Neuron (in vitro differentiated cells): ENCODE results near the gene CCDC183.

Experiments
- H2AFZ ChIP-seq: one replicate; pipeline ENCODE4 v1.6.1; 2013; ENCODE audit warnings: low read depth, mild to moderate bottlenecking, inconsistent platforms, low read length, moderate library complexity
- H3K27me3 ChIP-seq: one replicate; pipeline ENCODE4 v1.6.1; 2013; ENCODE audit warnings: low read length; ENCODE audit not compliant: insufficient read depth
- H3K36me3 ChIP-seq: one replicate; pipeline ENCODE4 v1.6.1; 2013; ENCODE audit warnings: low read length; ENCODE audit not compliant: insufficient read depth
- H3K4me1 ChIP-seq: one replicate; pipeline ENCODE4 v1.6.1; 2013; ENCODE audit warnings: low read length; ENCODE audit not compliant: insufficient read depth
- H3K4me3 ChIP-seq: 2 replicates; pipeline ENCODE4 v1.5.1; 2013; ENCODE audit warnings: mild to moderate bottlenecking, low read length, moderate library complexity
- H3K9me3 ChIP-seq: one replicate; pipeline ENCODE4 v1.6.1; 2013; ENCODE audit warnings: low read length

Gene CCDC183

GRCh38 chr9:136821826-136822544 lies 25.8 kb downstream of the CCDC183 start:
- no peaks in the 10 kb centered on the region for H3K4me1 ChIP-seq
- no peak overlapping the region for H2AFZ ChIP-seq
- peaks cover 47% of the 10 kb centered on the region for H3K36me3 ChIP-seq
- H3K4me3 ChIP-seq, result no peak overlapping the region
- no peaks in the 10 kb centered on the region for H3K27me3 ChIP-seq
- peaks cover 4% of the 10 kb centered on the region for H3K9me3 ChIP-seq

GRCh38 chr9:136823136-136824046 lies 27.3 kb downstream of the CCDC183 start:
- Histone ChIP-seq H3K36me3 (peaks cover 56% of the 10 kb centered on the region), H3K9me3 (peaks cover 4% of the 10 kb centered on the region), H3K4me3 (no peak overlapping the region), H2AFZ (no peak overlapping the region), H3K27me3 (no peaks in the 10 kb centered on the region), H3K4me1 (no peaks in the 10 kb centered on the region)

- Histone ChIP-seq H3K27me3 (no peaks in the 10 kb centered on the region), H3K4me1 (no peaks in the 10 kb centered on the region), H3K36me3 (peaks cover 64% of the 10 kb centered on the region)
These were observed 28.5 kb downstream of the CCDC183 start for GRCh38 chr9:136824496-136825225.

GRCh38 chr9:136825295-136826187 lies 29.4 kb downstream of the CCDC183 start:
- Histone ChIP-seq H2AFZ (no peak overlapping the region), H3K36me3 (peaks cover 72% of the 10 kb centered on the region), H3K27me3 (no peaks in the 10 kb centered on the region), H3K9me3 (peaks cover 4% of the 10 kb centered on the region), H3K4me3 (no peak overlapping the region), H3K4me1 (no peaks in the 10 kb centered on the region)

More at GRCh38 chr9:136824496-136825225, 28.5 kb downstream of the CCDC183 start:
- H2AFZ ChIP-seq, result no peak overlapping the region
- H3K4me3 ChIP-seq, result no peak overlapping the region
- peaks cover 4% of the 10 kb centered on the region for H3K9me3 ChIP-seq

DNA sequence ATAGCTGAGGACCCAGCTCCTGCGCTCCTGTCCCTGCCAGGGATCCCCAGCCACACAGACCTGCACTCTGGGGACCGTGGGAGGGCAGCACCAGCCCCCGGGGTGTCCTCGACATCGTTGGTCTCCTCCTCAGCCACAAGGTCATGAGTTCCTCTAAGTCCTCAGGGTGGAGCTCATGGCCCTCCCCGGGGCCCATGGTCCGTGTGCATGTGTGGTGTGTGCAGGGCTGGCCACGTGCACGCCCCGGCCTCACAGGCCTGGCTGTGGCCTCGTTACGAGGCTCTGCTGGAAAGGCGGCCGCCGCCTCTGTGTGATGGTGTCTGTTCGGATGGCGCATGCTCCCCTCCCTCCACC lies 30.0 kb downstream of the CCDC183 start:
- no peaks in the 10 kb centered on the region for H3K27me3 ChIP-seq
- no peaks in the 10 kb centered on the region for H3K9me3 ChIP-seq
- no peaks in the 10 kb centered on the region for H3K4me1 ChIP-seq
- peaks cover 73% of the 10 kb centered on the region for H3K36me3 ChIP-seq
- H3K4me3 ChIP-seq, result no peak overlapping the region
- no peak overlapping the region for H2AFZ ChIP-seq

GRCh38 chr9:136826703-136827582 lies 30.8 kb downstream of the CCDC183 start:
- Histone ChIP-seq H3K9me3 (no peaks in the 10 kb centered on the region), H3K36me3 (peaks cover 80% of the 10 kb centered on the region), H3K27me3 (no peaks in the 10 kb centered on the region), H3K4me1 (no peaks in the 10 kb centered on the region), H2AFZ (no peak overlapping the region), H3K4me3 (no peak overlapping the region)

DNA sequence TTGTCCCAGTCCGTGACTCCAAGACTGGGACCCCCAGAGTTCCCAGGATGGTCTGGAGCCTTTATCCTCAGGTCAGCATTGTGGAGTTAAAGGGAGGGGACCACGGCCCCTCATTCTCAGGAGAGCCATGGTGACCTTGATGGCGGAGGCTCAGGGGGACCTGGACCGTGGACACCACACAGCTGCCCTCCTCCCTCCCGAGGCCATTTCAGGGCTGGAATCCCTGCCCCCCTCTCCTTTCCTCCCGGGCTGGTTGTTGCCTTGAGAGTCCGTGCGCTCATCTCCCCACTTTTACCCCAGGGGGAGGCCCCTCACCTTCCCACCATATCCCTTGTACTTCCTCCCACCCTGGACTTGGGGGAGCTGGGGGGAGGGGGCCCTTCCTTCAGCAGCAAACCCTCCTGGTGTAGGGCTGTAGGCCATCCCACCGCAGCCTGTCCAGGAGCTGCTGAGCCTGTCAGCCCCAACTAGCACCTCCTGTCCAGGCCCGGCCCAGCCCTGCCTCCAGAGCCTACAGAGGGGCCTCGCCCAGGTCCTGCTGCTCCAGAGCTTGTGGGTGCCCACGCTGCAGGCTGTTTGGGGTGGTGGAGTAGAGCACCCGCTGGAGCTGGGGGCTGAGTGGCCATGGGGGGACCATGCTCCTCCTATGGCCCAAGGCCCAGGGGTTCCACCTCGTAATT lies 31.8 kb downstream of the CCDC183 start:
- H3K36me3 ChIP-seq, result peaks cover 90% of the 10 kb centered on the region

DNA sequence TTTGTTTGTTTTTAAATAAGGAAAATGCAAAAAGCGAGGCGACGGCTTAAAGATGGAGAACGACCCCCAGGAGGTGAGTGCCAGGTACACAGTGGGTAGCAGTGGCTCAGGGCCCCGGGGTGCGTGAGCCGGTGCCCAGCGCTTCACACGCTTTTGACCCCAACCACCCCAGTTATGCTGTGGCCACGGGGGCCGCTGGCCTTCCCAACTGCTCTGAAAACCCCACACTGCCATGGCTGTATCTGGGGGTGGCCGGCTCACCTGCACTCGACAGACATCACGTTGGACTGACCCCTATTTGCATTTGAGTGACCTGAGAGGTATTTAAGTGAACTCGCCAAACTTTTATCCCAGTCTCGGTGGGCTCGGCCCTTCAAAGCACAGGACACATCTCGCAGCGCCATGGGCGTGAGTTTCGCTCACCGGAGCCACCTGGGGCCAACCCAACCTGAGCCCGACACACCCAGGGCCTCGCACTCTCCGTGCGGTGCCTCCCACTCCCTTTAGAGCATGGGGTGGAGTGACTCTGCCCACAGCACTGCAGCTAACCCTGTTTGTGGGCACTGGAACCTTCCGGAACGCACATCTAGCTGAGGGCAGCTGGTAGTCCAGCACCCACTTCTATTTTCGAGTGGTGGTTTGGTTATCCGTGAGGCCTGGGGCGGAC lies 32.5 kb downstream of the CCDC183 start:
- no peaks in the 10 kb centered on the region for H3K4me1 ChIP-seq
- no peak overlapping the region for H2AFZ ChIP-seq
- H3K36me3 ChIP-seq, result peaks cover 85% of the 10 kb centered on the region
- no peak overlapping the region for H3K4me3 ChIP-seq
- no peaks in the 10 kb centered on the region for H3K27me3 ChIP-seq
- no peaks in the 10 kb centered on the region for H3K9me3 ChIP-seq

More for the DNA sequence above, 31.8 kb downstream of the CCDC183 start:
- Histone ChIP-seq H3K4me1 (no peaks in the 10 kb centered on the region), H3K4me3 (no peak overlapping the region), H3K27me3 (no peaks in the 10 kb centered on the region), H3K9me3 (no peaks in the 10 kb centered on the region), H2AFZ (no peak overlapping the region)

- Histone ChIP-seq H3K4me1 (no peaks in the 10 kb centered on the region), H2AFZ (no peak overlapping the region), H3K36me3 (peaks cover 83% of the 10 kb centered on the region), H3K9me3 (no peaks in the 10 kb centered on the region), H3K27me3 (no peaks in the 10 kb centered on the region), H3K4me3 (no peak overlapping the region)
These were observed 33.3 kb downstream of the CCDC183 start for GRCh38 chr9:136829412-136829811.

DNA sequence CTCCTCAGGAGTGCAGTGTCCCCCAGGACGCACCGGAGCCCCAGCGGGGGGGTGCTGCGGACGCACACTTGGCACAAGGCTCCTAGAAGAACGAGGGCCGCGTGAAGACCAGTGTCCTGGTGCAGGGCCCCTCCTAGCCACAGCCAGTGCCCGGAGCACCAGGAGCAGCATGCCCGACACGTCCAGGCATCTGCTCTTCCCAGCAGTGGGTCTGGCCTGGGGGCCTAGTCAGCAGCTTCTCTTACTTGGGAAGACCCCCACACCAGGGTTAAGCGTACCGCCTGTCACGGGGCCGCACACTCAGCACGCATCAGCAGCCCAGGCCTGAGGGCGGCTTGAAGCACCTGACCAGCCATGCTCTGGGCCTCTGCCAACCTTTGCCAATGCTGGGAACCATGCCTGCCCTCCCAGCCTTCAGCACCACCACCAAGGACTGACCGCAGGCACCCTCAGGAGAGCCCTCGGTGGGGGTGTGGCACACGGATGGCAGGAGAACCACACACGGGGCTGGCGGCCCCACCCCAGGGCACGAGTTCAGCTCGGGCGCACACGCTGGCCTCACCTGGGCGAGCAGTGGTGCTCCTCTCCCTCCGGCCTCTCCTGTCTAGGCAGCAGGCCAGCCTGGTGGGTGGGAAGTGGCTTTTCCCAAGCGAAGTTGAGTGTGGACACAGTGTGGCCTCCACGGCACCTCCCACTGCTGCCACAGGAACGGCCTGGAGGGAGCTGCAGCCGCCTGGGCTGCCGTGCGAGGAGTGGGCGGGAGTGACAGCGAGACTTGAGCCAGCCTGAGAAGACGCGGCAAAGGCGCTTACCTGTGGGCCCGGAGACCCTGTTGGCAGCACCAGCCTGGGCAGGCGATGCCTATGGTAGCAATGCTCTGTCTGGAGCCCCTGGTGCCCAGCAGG lies 34.1 kb downstream of the CCDC183 start:
- H2AFZ ChIP-seq, result no peak overlapping the region
- H3K27me3 ChIP-seq, result no peaks in the 10 kb centered on the region
- H3K4me1 ChIP-seq, result no peaks in the 10 kb centered on the region
- peaks cover 78% of the 10 kb centered on the region for H3K36me3 ChIP-seq
- no peak overlapping the region for H3K4me3 ChIP-seq
- no peaks in the 10 kb centered on the region for H3K9me3 ChIP-seq
